Activated gamma-delta T cell treated with anti-CD3 and anti-CD28 coated beads, Interleukin-2, amount 50 U/mL, for 16 hours (primary cell): ENCODE data around the gene ALPK3.

Experiments
- DNase-seq: peaks from one replicate; pipeline ENCODE4 v3.0.0-alpha.2; 2020; ENCODE audit warnings: low read depth

Gene ALPK3

GRCh38 chr15:84922530-84922929 is 105.4 kb downstream of the ALPK3 start:
- no peak for DNase-seq
